Right atrium auricular region (tissue), 2 donors: ENCODE measurements around the gene RIT1. TPM values are rescaled to one million over a fixed set of nuclear protein-coding genes. Genes with fewer than 3 reads are reported as not detected.

Experiments
- DNase-seq: peaks from one replicate; pipeline ENCODE4 v3.0.0-alpha.2; 2019; ENCODE audit warnings: low spot score
- H3K27ac ChIP-seq, 2 donors: fragments of 200-600 bp; sonication (generic); 1 replicate in 1 of 2; 2 replicates in 1 of 2; pipeline ENCODE4 v1.5.1; 2016 to 2019
- H3K27me3 ChIP-seq, 2 donors: fragments of 200-600 bp; sonication (generic); one replicate each; pipeline versions ENCODE4 v1.5.1 to v1.6.0; 2017 to 2019
- H3K36me3 ChIP-seq: fragments of 200-600 bp; sonication (generic); one replicate; pipeline ENCODE4 v1.5.1; 2016
- H3K4me1 ChIP-seq, 2 donors: fragments of 200-600 bp; sonication (generic); one replicate each; pipeline versions ENCODE4 v1.5.1 to v1.6.0; 2017 to 2019
- H3K4me3 ChIP-seq, 2 donors: fragments of 200-600 bp; sonication (generic); 1 replicate in 1 of 2; 2 replicates in 1 of 2; pipeline ENCODE4 v1.5.1; 2017 to 2019; ENCODE audit warnings: mild to moderate bottlenecking in 1 of 2, moderate library complexity in 1 of 2
- H3K9me3 ChIP-seq, 2 donors: fragments of 200-600 bp; sonication (generic); one replicate each; pipeline ENCODE4 v1.5.1; 2019
- CTCF ChIP-seq, 2 donors: fragments of 200-600 bp; sonication (generic); IDR thresholded peaks; one replicate each; pipeline ENCODE4 v1.5.1; 2019; ENCODE audit warnings: antibody characterized with exemption in 2 of 2
- total RNA-seq, 2 donors: library from RNA; depleted of rRNA; stranded (reverse); fragments of >200 nt; gene quantifications; one replicate each; pipeline ENCODE4 v1.1.0, GENCODE V29; 2016

RIT1 gene
- total RNA-seq = 10 to 100 TPM; 13.3 to 25.3 TPM

- Histone ChIP-seq H3K36me3 (peaks cover 63% of the 10 kb centered on the region), H3K4me1 (peaks cover 0 to 22% of the 10 kb centered on the region in 2 donors), H3K4me3 (peak within 1 kb of the TSS; percentile 78 to 84), H3K27ac (peak within 1 kb of the TSS; percentile 93 to 95), H3K9me3 (no peaks in the 10 kb centered on the region), H3K27me3 (no peaks in the 10 kb centered on the region)
- peak; percentile 90 for DNase-seq
- TF ChIP-seq CTCF (IDR thresholded peaks at IDR 0.05) = peak in 1 of 2 donors; percentile 22
Measured at GRCh38 chr1:155911156-155912055, at the start of gene RIT1. TSS of gene RIT1 (minus strand) at chr1:155911349. CDS start at chr1:155910761, 588 bp downstream.

GRCh38 chr1:155960081-155960745 is 49.1 kb upstream of the RIT1 start:
- H3K27ac ChIP-seq = peak overlapping the region; percentile 72 to 74
- H3K36me3 ChIP-seq = peaks cover 95% of the 10 kb centered on the region
- no peak for DNase-seq
- no peak for TF ChIP-seq CTCF (IDR thresholded peaks at IDR 0.05)
- H3K4me1 ChIP-seq = peaks cover 0 to 39% of the 10 kb centered on the region in 2 donors
- H3K27me3 ChIP-seq = no peaks in the 10 kb centered on the region
- H3K4me3 ChIP-seq = no peak overlapping the region
- H3K9me3 ChIP-seq = no peaks in the 10 kb centered on the region

GRCh38 chr1:155957411-155957915 is 46.3 kb upstream of the RIT1 start:
- Histone ChIP-seq H3K27me3 (no peaks in the 10 kb centered on the region), H3K9me3 (no peaks in the 10 kb centered on the region), H3K27ac (no peak overlapping the region), H3K36me3 (peaks cover 97% of the 10 kb centered on the region), H3K4me1 (peaks cover 0 to 27% of the 10 kb centered on the region in 2 donors), H3K4me3 (no peak overlapping the region)
- TF ChIP-seq CTCF (IDR thresholded peaks at IDR 0.05) = no peak
- DNase-seq = no peak

GRCh38 chr1:155954645-155955044 is 43.5 kb upstream of the RIT1 start:
- DNase-seq = no peak
- TF ChIP-seq CTCF (IDR thresholded peaks at IDR 0.05) = no peak
- Histone ChIP-seq H3K27ac (no peak overlapping the region), H3K27me3 (no peaks in the 10 kb centered on the region), H3K4me1 (peaks cover 0 to under 1% of the 10 kb centered on the region in 2 donors), H3K36me3 (peaks cover 100% of the 10 kb centered on the region), H3K9me3 (no peaks in the 10 kb centered on the region), H3K4me3 (no peak overlapping the region)

GRCh38 chr1:155952505-155952890 is 41.3 kb upstream of the RIT1 start:
- peaks cover 100% of the 10 kb centered on the region for H3K36me3 ChIP-seq
- TF ChIP-seq CTCF (IDR thresholded peaks at IDR 0.05) = no peak
- no peak for DNase-seq
- no peaks in the 10 kb centered on the region for H3K4me1 ChIP-seq
- H3K9me3 ChIP-seq = no peaks in the 10 kb centered on the region
- no peaks in the 10 kb centered on the region for H3K27me3 ChIP-seq
- H3K27ac ChIP-seq = no peak overlapping the region
- H3K4me3 ChIP-seq = no peak overlapping the region
